Esophagus (tissue), 2 donors: ENCODE measurements around the gene SSX5. TPM values are rescaled to one million over a fixed set of nuclear protein-coding genes. Genes with fewer than 3 reads are reported as not detected.
"Not testable (repeated sequence)": the region's sequence is repeated elsewhere in the genome, so short reads cannot be mapped to it uniquely, and the experiment has no call there.

ENCODE experiments used
- H3K27ac ChIP-seq, 2 donors: one replicate each; pipeline ENCODE4 v1.5.1; 2013; ENCODE audit warnings: low read depth in 2 of 2, mild to moderate bottlenecking in 2 of 2, inconsistent platforms in 1 of 2, low read length in 1 of 2, moderate library complexity in 1 of 2
- H3K27me3 ChIP-seq, 2 donors: one replicate each; pipeline ENCODE4 v1.6.1; 2013; ENCODE audit warnings: low read length in 2 of 2, control low read depth in 1 of 2, mild to moderate bottlenecking in 1 of 2; ENCODE audit not compliant: insufficient read depth in 2 of 2, control insufficient read depth in 1 of 2
- H3K36me3 ChIP-seq, 2 donors: one replicate each; pipeline ENCODE4 v1.6.1; 2013; ENCODE audit warnings: low read length in 1 of 2; ENCODE audit not compliant: control insufficient read depth in 2 of 2, insufficient read depth in 2 of 2
- H3K4me1 ChIP-seq, 2 donors: one replicate each; pipeline ENCODE4 v1.6.1; 2013; ENCODE audit warnings: low read length in 1 of 2; ENCODE audit not compliant: control insufficient read depth in 2 of 2, insufficient read depth in 2 of 2
- H3K4me3 ChIP-seq, 2 donors: one replicate each; pipeline ENCODE4 v1.5.1; 2013; ENCODE audit warnings: low read length in 2 of 2, mild to moderate bottlenecking in 2 of 2, low read depth in 1 of 2, moderate library complexity in 1 of 2
- H3K9me3 ChIP-seq, 2 donors: one replicate each; pipeline ENCODE4 v1.6.1; 2013; ENCODE audit warnings: mild to moderate bottlenecking in 2 of 2, low read depth in 1 of 2, low read length in 1 of 2, moderate library complexity in 1 of 2; ENCODE audit not compliant: control insufficient read depth in 2 of 2, insufficient read depth in 1 of 2
- WGBS, 2 donors: extraction: QIAGEN DNeasy Blood & Tissue Kit; methylation state at CpG; one replicate each; pipeline ENCODE4 v1.1.7; 2013; 5-methylcytosine and 5-hydroxymethylcytosine counted together
- polyA plus RNA-seq, 2 donors: library from polyadenylated mRNA; stranded (reverse); fragments of 200-250 nt; gene quantifications; one replicate each; pipeline ENCODE4 v1.2.3, GENCODE V29; 2013
- donor health status: healthy with polysubstance abuse.
- donor health status: Bipolar disorder and iron deficiency.

The SSX5 gene, protein sequence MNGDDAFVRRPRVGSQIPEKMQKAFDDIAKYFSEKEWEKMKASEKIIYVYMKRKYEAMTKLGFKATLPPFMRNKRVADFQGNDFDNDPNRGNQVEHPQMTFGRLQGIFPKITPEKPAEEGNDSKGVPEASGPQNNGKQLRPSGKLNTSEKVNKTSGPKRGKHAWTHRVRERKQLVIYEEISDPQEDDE
- polyA plus RNA-seq = not detected

DNA sequence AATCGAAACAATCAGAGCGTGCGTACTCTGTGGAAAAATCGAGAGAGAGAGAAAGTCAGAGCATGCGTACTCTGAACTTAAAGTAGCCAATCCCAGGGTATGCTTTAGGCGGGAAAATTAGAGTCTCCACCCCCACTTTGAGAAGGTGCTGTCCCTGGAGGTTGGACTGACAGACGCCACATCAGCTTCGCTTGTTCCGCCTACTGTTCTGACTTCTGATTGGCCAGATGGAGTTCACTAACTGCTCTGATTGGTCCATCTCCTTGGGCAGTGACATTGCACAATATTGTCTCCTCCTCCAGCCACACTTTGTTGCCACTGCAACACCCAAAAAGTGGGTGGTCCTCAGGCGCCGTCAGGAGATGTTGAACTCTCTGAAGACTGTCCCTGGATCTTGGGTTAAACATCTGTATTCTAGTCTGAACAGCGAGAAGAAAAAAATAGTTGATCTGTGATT lies at the start of gene SSX5:
Gene SSX5, minus strand, starts transcription at position 51 of the 457 bp plus-strand sequence. CDS start 1,437 bp downstream, outside the sequence.
- no peaks in the 10 kb centered on the region for H3K4me1 ChIP-seq
- H3K27me3 ChIP-seq = no peaks in the 10 kb centered on the region
- H3K9me3 ChIP-seq = no peaks in the 10 kb centered on the region
- H3K4me3 ChIP-seq = no peak within 1 kb of the TSS
- WGBS, 2 donors = 91% methylated on average over 12 of the region's 12 CpGs
- H3K36me3 ChIP-seq = no peaks in the 10 kb centered on the region
- H3K27ac ChIP-seq = no peak within 1 kb of the TSS

DNA sequence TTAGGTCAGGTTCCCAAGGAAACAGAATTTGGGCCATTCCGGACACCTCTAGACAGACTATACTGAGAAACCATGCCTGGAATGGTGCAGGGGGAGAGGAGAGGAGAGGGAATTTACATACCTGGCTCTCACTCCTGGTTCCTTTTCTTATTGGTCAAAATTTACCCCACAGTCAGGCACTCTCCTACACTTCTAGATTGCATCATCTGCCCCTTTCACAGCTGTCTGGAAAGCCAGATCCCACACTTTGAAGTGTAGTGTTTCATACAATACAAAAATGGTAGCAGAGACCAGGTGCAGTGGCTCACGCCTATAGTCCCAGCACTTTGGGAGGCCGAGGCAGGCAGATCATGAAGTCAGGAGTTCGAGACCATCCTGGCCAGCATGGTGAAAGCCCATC lies 27.6 kb upstream of the SSX5 start:
- not testable (repeated sequence) for H3K27ac ChIP-seq, H3K36me3 ChIP-seq, H3K4me3 ChIP-seq, H3K9me3 ChIP-seq, H3K4me1 ChIP-seq, H3K27me3 ChIP-seq
- 82 to 89% methylated on average over 4 of the region's 4 CpGs for WGBS, 2 donors

DNA sequence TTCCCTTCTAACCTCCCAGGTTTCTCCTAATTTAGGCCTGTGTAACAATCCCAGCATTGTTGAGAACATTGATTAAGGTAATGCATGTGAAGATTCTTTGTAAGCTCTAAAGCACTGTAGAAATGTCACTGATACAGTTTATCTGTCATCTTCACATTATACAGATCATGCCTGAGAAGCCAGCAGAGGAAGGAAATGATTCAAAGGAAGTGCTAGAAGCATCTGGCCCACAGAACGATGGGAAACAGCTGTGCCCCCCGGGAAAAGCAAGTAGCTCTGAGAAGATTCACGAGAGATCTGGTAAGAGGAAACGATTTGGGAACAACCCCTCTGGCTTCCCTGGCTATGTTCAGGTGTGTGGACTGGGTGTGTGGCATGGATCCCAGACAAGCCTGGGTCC lies 17.7 kb upstream of the SSX5 start:
- H3K36me3 ChIP-seq, H3K4me3 ChIP-seq, H3K27me3 ChIP-seq, H3K9me3 ChIP-seq, H3K4me1 ChIP-seq, H3K27ac ChIP-seq: not testable (repeated sequence)
- WGBS, 2 donors = 42 to 45% methylated on average over 4 of the region's 4 CpGs

DNA sequence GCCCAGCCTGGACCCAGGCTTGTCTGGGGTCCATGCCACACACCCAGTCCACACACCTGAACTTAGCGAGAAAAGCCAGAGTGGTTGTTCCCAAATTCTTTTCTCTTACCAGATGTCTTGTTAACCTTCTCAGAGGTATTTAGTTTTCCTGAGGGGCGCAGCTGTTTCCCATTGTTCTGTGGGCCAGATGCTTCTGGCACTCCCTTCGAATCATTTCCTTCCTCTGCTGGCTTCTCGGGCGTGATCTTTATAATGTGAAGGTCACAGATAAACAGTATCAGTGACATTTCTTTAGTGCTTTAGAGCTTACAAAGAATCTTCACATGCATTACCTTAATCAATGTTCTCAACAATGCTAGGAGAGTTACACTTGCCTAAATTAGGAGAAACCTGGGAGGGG lies 6.6 kb downstream of the SSX5 start:
- not testable (repeated sequence) for H3K4me3 ChIP-seq, H3K27ac ChIP-seq, H3K36me3 ChIP-seq, H3K27me3 ChIP-seq, H3K4me1 ChIP-seq, H3K9me3 ChIP-seq
- 49 to 51% methylated on average over 5 of the region's 5 CpGs for WGBS, 2 donors

DNA sequence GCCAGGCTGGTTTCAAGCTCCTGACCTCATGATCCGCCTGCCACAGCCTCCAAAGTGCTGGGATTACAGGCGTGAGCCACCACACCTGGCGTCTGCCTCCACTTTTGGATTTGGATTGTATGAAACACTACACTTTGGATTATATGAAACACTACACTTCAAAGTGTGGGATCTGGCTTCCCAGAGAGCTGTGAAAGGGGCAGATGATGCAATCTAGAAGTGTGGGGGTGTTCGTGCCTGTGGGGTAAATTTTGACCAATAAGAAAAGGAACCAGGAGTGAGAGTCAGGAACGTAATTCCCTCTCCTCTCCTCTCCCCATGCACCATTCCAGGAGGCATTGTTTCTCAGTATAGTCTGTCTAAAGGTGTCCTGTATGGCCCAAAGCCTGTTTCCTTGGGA lies 14.7 kb downstream of the SSX5 start:
- not testable (repeated sequence) for H3K27ac ChIP-seq, H3K27me3 ChIP-seq, H3K9me3 ChIP-seq, H3K4me3 ChIP-seq, H3K4me1 ChIP-seq, H3K36me3 ChIP-seq
- 57% methylated on average over 5 of the region's 5 CpGs for WGBS, 2 donors

DNA sequence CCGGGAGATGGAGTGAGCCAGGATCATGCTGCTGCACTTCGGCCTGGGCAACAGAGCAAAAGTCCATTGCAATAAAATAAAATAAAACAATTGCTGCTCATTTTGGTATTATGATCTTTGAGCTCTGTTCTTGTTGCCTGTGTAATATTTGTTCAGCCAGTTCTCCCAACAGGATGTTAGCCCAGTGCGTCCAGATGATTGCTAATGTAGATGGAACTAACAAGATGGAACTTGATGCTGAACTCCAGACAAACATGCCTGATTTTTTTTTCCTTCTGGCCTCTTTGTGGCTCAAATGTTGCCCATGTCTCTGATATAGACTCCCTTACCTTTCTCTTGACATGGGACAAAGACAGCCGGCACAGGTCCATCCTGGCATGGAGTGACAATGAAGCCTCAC lies 15.8 kb downstream of the SSX5 start:
- no peaks in the 10 kb centered on the region for H3K4me1 ChIP-seq
- WGBS, 2 donors = 81 to 85% methylated on average over 4 of the region's 4 CpGs
- H3K27me3 ChIP-seq = no peaks in the 10 kb centered on the region
- no peak overlapping the region for H3K27ac ChIP-seq
- H3K36me3 ChIP-seq = no peaks in the 10 kb centered on the region
- no peaks in the 10 kb centered on the region for H3K9me3 ChIP-seq
- H3K4me3 ChIP-seq = no peak overlapping the region

DNA sequence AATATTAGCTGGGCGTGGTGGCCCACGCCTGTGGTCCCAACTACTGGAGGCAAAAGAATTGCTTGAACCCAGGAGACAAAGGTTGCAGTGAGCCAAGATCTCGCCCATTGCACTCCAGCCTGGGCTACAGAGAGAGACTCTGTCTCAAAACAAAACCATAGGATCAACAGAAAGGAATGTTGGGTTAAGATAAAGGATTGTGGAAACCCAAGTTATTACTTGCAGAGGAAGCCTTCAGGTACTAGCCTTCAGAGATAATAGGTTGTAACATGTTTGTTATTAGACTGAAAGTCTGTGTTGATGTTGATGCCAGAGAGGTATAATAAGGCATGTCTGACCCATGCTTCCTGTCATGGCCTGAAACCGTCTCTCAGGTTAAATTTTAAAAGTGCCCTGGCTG lies 16.9 kb downstream of the SSX5 start:
- H3K4me1 ChIP-seq = no peaks in the 10 kb centered on the region

DNA sequence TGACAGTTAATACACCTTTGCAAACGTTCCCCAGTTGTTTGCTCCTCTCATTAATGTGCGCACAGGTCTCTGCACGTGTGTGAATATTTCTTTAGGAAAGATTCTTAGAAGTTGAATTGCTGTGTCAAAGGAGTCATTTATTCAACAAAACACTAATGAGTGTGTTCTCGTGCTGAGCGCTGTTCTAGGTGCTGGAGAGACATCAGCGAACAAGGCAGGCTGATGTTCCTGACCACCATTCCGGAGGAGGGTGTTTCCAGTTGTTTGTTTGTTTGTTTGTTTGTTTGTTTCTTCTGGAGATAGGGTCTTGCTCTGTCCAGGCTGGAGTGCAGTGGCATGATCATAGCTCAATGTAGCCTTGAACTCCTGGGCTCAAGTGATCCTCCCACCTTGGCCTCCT lies 30.3 kb downstream of the SSX5 start:
- not testable (repeated sequence) for H3K27me3 ChIP-seq, H3K9me3 ChIP-seq, H3K27ac ChIP-seq, H3K4me3 ChIP-seq, H3K4me1 ChIP-seq, H3K36me3 ChIP-seq
- WGBS, 2 donors = 57 to 58% methylated on average over 5 to 6 of the region's 7 CpGs

More for the DNA sequence above, 16.9 kb downstream of the SSX5 start:
- Histone ChIP-seq H3K9me3 (no peaks in the 10 kb centered on the region), H3K27me3 (no peaks in the 10 kb centered on the region), H3K4me3 (no peak overlapping the region), H3K27ac (no peak overlapping the region), H3K36me3 (no peaks in the 10 kb centered on the region)
- 51 to 66% methylated on average over 4 of the region's 4 CpGs for whole genome bisulfite sequencing, 2 donors

DNA sequence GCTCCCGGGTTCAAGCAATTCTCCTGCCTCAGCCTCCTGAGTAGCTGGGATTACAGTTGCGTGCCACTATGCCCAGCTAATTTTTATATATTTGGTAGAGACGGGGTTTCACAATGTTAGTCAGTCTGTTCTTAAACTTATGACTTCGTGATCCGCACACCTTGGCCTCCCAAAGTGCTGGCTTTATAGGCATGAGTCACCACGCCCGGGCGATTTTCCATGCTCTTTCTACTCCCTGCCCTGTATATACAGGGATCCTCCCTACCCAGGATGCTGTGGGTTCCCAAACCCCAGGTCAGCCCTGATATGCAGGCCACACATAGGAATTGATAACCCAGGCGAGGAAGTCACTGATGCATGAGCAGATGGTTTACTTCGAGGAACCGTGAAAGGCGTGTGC lies 31.4 kb downstream of the SSX5 start:
- 75 to 76% methylated on average over 12 of the region's 12 CpGs for WGBS, 2 donors
- Histone ChIP-seq H3K27ac (no peak overlapping the region), H3K4me1 (no peaks in the 10 kb centered on the region), H3K4me3 (no peak overlapping the region), H3K9me3 (no peaks in the 10 kb centered on the region), H3K36me3 (no peaks in the 10 kb centered on the region), H3K27me3 (no peaks in the 10 kb centered on the region)

DNA sequence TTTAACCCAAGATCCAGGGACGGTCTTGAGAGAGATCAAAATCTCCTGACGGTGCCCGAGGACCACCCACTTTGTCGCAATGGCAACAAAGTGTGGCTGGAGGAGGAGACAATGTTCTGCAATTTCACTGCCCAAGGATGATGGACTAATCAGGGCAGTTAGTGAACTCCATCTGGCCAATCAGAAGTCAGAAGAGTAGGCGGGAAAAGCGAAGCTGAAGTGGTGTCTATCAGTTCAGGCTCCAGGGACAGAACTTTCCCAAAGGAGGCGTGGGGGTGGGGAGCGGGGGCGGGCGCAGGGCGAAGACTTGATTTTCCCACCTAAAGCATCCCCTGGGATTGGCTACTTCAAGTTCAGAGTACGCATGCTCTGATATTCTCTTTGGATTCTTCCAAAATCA lies 40.6 kb downstream of the SSX5 start:
- Histone ChIP-seq H3K4me3 (no peak overlapping the region), H3K9me3 (no peaks in the 10 kb centered on the region), H3K36me3 (no peaks in the 10 kb centered on the region), H3K27me3 (peaks cover 0 to 3% of the 10 kb centered on the region in 2 donors), H3K27ac (no peak overlapping the region), H3K4me1 (no peaks in the 10 kb centered on the region)
- 87 to 94% methylated on average over 12 of the region's 12 CpGs for WGBS, 2 donors
